Measurements from ENCODE around the gene INO80D. TPM values are rescaled to one million over a fixed set of nuclear protein-coding genes. Genes with fewer than 3 reads are reported as not detected.

The INO80D gene
- total and polyA plus RNA-seq, 2 of the 8 experiments (the other 6 are each of a cell fraction or from before 2014, with no cell fraction given), result 6.2 to 37.4 TPM

GRCh38 chr2:205957452-205958154 lies 128.4 kb downstream of the INO80D start:
- DNase-seq (ENCODE audit: low read depth in 1 of 2, low spot score in 2 of 2) (no peak), FAIRE-seq (peak; percentile 73)
- no peak overlapping the region for H2AK5ac ChIP-seq (ENCODE audit: low read depth, low read length)
- no peaks in the 10 kb centered on the region for H3K9me3 ChIP-seq (ENCODE audit: insufficient read depth in 2 of 2, low read depth in 1 of 2, low read length in 1 of 2)
- no peak overlapping the region for H4K8ac ChIP-seq (ENCODE audit: extremely low read depth, insufficient read depth, low read length)
- H3K27me3 ChIP-seq (replicated peaks in 1 of 4; ENCODE audit: control insufficient read depth in 3 of 4, extremely low read depth in 1 of 4, insufficient read depth in 3 of 4, low read length in 3 of 4), result no peaks in the 10 kb centered on the region
- 0 out of 4 replicates have a peak overlapping the region, but pooled peaks have one; percentile 5 to 25 for H3K4me2 ChIP-seq (ENCODE audit: insufficient read depth in 1 of 2, low read depth in 2 of 2, low read length in 2 of 2)
- H4K20me1 ChIP-seq (replicated peaks in 1 of 2; ENCODE audit: control insufficient read depth in 1 of 2, insufficient read depth in 2 of 2, low read length in 2 of 2), result no peaks in the 10 kb centered on the region
- no peaks in the 10 kb centered on the region for H3K23me2 ChIP-seq (ENCODE audit: low read depth, low read length)
- no peaks in the 10 kb centered on the region for H3K36me3 ChIP-seq (ENCODE audit: control insufficient read depth in 2 of 4, insufficient read depth in 4 of 4, low read length in 3 of 4)
- H3K56ac ChIP-seq (replicated peaks; ENCODE audit: insufficient read length, low read depth, low read length), result no peak overlapping the region
- H3K9ac ChIP-seq (replicated peaks in 1 of 4; ENCODE audit: extremely low read depth in 1 of 4, low read depth in 3 of 4, low read length in 3 of 4), result no peak overlapping the region
- H3K23ac ChIP-seq (ENCODE audit: insufficient read length), result no peak overlapping the region
- no peak overlapping the region for H2BK120ac ChIP-seq (replicated peaks; ENCODE audit: low read depth, low read length)
- ChIA-PET CTCF (ENCODE audit: partially characterized antibody) (interaction anchor here (0.6 to 2.7 kb wide), 12 partner anchors 9 to 364 kb away, joined by 3 to 7 read pairs (median 3); no protein-coding TSS in a partner anchor), POLR2A (ENCODE audit: partially characterized antibody) (no interaction called here)
- no peak overlapping the region for H4K91ac ChIP-seq (replicated peaks; ENCODE audit: insufficient read length, low read length)
- peak overlapping the region; percentile 29 for H2BK12ac ChIP-seq (ENCODE audit: low read depth, low read length)
- no peak overlapping the region for H4K5ac ChIP-seq (ENCODE audit: insufficient read length, low read depth, low read length)
- H2BK20ac ChIP-seq (ENCODE audit: low read length), result no peak overlapping the region
- H3K4me1 ChIP-seq (replicated peaks in 1 of 4; ENCODE audit: control insufficient read depth in 3 of 4, insufficient read depth in 4 of 4, low read length in 3 of 4), result peaks cover 0 to 6% (median 2%) of the 10 kb centered on the region in 4 experiments; a peak in 2 of 7 replicates
- H3K79me1 ChIP-seq (ENCODE audit: low read depth, low read length), result no peaks in the 10 kb centered on the region
- 58% methylated on average over 11 of the region's 11 CpGs; no CpG with 5 or more reads in 1 of the 2 experiments for WGBS, 2 experiments (ENCODE audit: extremely low coverage in 1 of 2, insufficient coverage in 1 of 2, insufficient read length in 1 of 2, insufficient replicate concordance in 2 of 2, low coverage in 1 of 2, low lambda C conversion rate in 2 of 2, missing lambda C conversion rate in 1 of 2)
- no peak overlapping the region for H3K14ac ChIP-seq (ENCODE audit: insufficient read length)
- H2BK15ac ChIP-seq (ENCODE audit: low read length), result no peak overlapping the region
- peak overlapping the region; percentile 9; the same call in 1 of the 2 replicates for H2BK5ac ChIP-seq (ENCODE audit: low read depth, low read length)
- peak overlapping the region; percentile 88 for H2AFZ ChIP-seq (ENCODE audit: low read length)
- H3K18ac ChIP-seq (ENCODE audit: extremely low read depth, low read length), result no peak overlapping the region; the same call in 1 of the 2 replicates
- H3K79me2 ChIP-seq (ENCODE audit: control insufficient read depth in 1 of 2, insufficient read depth in 2 of 2, low read length in 2 of 2), result no peaks in the 10 kb centered on the region
- no peak overlapping the region for H3K27ac ChIP-seq (ENCODE audit: low read depth, low read length)
- no peak overlapping the region for H3K4ac ChIP-seq (replicated peaks; ENCODE audit: insufficient read length, low read depth, low read length)
- no peak overlapping the region for H3K4me3 ChIP-seq (ENCODE audit: extremely low read depth in 1 of 4, insufficient read depth in 2 of 4, low read depth in 3 of 4, low read length in 4 of 4)
- TF ChIP-seq ZNF274 (IDR thresholded peaks at IDR 0.05; ENCODE audit: borderline replicate concordance, extremely low read depth, low read length) (no peak), POLR2A (IDR thresholded peaks at IDR 0.05; ENCODE audit: control extremely low read depth in 1 of 2, low read depth in 2 of 2, low read length in 2 of 2) (no peak), KDM4A (IDR thresholded peaks at IDR 0.05; ENCODE audit: low read depth, low read length, severe bottlenecking) (no peak), CHD1 (IDR thresholded peaks at IDR 0.05; ENCODE audit: low read depth, low read length) (no peak), RXRA (IDR thresholded peaks at IDR 0.05; ENCODE audit: insufficient read depth, low read depth, low read length) (no peak), CEBPB (IDR thresholded peaks at IDR 0.05; ENCODE audit: low read depth, low read length) (no peak), SP1 (IDR thresholded peaks at IDR 0.05; ENCODE audit: low read depth, low read length) (no peak), RNF2 (IDR thresholded peaks at IDR 0.05; ENCODE audit: borderline replicate concordance, low read depth, low read length, missing control alignments, poor library complexity, severe bottlenecking) (no peak), CTCF (IDR thresholded peaks at IDR 0.05; ENCODE audit: control extremely low read depth in 1 of 3, insufficient read depth in 1 of 3, low read depth in 1 of 3, low read length in 3 of 3) (no peak), BACH1 (IDR thresholded peaks at IDR 0.05; ENCODE audit: low read length) (no peak)

Data from H1 (cell line).